ENCODE measurements around the gene IL1RAPL2.

Gene IL1RAPL2

GRCh38 chrX:105754286-105754964, 1188.4 kb downstream of the IL1RAPL2 start:
- Histone ChIP-seq H3K36me3 (replicated peaks) (no peaks in the 10 kb centered on the region), H3K4me3 (ENCODE audit: low read depth, low read length) (no peak overlapping the region), H3K27me3 (replicated peaks) (no peaks in the 10 kb centered on the region), H3K27ac (no peak overlapping the region)
- in situ Hi-C loops (cut with HindIII; ENCODE audit: low pct_ligation_motif_present, low sequenced_read_pairs) = no loop called here
- DNase-seq = no peak
- TF ChIP-seq CTCF (IDR thresholded peaks at IDR 0.05; ENCODE audit: low read depth, low read length, missing control alignments) = no peak

- Histone ChIP-seq H3K4me3 (ENCODE audit: low read depth, low read length) (no peak overlapping the region), H3K27ac (no peak overlapping the region), H3K36me3 (replicated peaks) (no peaks in the 10 kb centered on the region), H3K27me3 (replicated peaks) (no peaks in the 10 kb centered on the region)
- in situ Hi-C loops (cut with HindIII; ENCODE audit: low pct_ligation_motif_present, low sequenced_read_pairs) = no loop called here
- DNase-seq = no peak
- no peak for TF ChIP-seq CTCF (IDR thresholded peaks at IDR 0.05; ENCODE audit: low read depth, low read length, missing control alignments)
Observed at GRCh38 chrX:105755109-105755508, 1189.1 kb downstream of the IL1RAPL2 start.

- TF ChIP-seq CTCF (IDR thresholded peaks at IDR 0.05; ENCODE audit: low read depth, low read length, missing control alignments) = no peak
- Histone ChIP-seq H3K4me3 (ENCODE audit: low read depth, low read length) (no peak overlapping the region), H3K27ac (no peak overlapping the region), H3K36me3 (replicated peaks) (no peaks in the 10 kb centered on the region), H3K27me3 (replicated peaks) (no peaks in the 10 kb centered on the region)
- DNase-seq = no peak
- in situ Hi-C loops (cut with HindIII; ENCODE audit: low pct_ligation_motif_present, low sequenced_read_pairs) = no loop called here
Observed at GRCh38 chrX:105758754-105759153, 1192.8 kb downstream of the IL1RAPL2 start.

GRCh38 chrX:105759598-105759997, 1193.6 kb downstream of the IL1RAPL2 start:
- Histone ChIP-seq H3K36me3 (replicated peaks) (no peaks in the 10 kb centered on the region), H3K27ac (no peak overlapping the region), H3K4me3 (ENCODE audit: low read depth, low read length) (no peak overlapping the region), H3K27me3 (replicated peaks) (no peaks in the 10 kb centered on the region)
- in situ Hi-C loops (cut with HindIII; ENCODE audit: low pct_ligation_motif_present, low sequenced_read_pairs) = no loop called here
- TF ChIP-seq CTCF (IDR thresholded peaks at IDR 0.05; ENCODE audit: low read depth, low read length, missing control alignments) = no peak
- no peak for DNase-seq

- Histone ChIP-seq H3K36me3 (replicated peaks) (no peaks in the 10 kb centered on the region), H3K27ac (no peak overlapping the region), H3K27me3 (replicated peaks) (no peaks in the 10 kb centered on the region), H3K4me3 (ENCODE audit: low read depth, low read length) (no peak overlapping the region)
- in situ Hi-C loops (cut with HindIII; ENCODE audit: low pct_ligation_motif_present, low sequenced_read_pairs) = no loop called here
- DNase-seq = peak; percentile 0
- TF ChIP-seq CTCF (IDR thresholded peaks at IDR 0.05; ENCODE audit: low read depth, low read length, missing control alignments) = peak; percentile 12
Observed at GRCh38 chrX:105765691-105766090, 1199.7 kb downstream of the IL1RAPL2 start.

GRCh38 chrX:105773801-105774200, 1207.8 kb downstream of the IL1RAPL2 start:
- Histone ChIP-seq H3K27ac (no peak overlapping the region), H3K36me3 (replicated peaks) (no peaks in the 10 kb centered on the region), H3K4me3 (ENCODE audit: low read depth, low read length) (no peak overlapping the region), H3K27me3 (replicated peaks) (no peaks in the 10 kb centered on the region)
- no peak for TF ChIP-seq CTCF (IDR thresholded peaks at IDR 0.05; ENCODE audit: low read depth, low read length, missing control alignments)
- in situ Hi-C loops (cut with HindIII; ENCODE audit: low pct_ligation_motif_present, low sequenced_read_pairs) = no loop called here
- DNase-seq = no peak
